GM23248 (cell line): ENCODE data around the gene PCDHGA7. TPM values are rescaled to one million over a fixed set of nuclear protein-coding genes. Genes with fewer than 3 reads are reported as not detected.
"Not testable (repeated sequence)": the region's sequence is repeated elsewhere in the genome, so short reads cannot be mapped to it uniquely, and the experiment has no call there.

ENCODE experiments used
- DNase-seq: peaks from one replicate; pipeline ENCODE4 v3.0.0-alpha.2; 2015
- H2AFZ ChIP-seq: fragments of 200-600 bp; sonication (generic); 2 replicates; pipeline ENCODE4 v1.6.1; 2016; ENCODE audit warnings: antibody characterized with exemption
- H3F3A ChIP-seq: fragments of 200-600 bp; sonication (generic); 2 replicates; pipeline ENCODE4 v1.6.1; 2016; ENCODE audit warnings: mild to moderate bottlenecking, antibody characterized with exemption, mixed run types; ENCODE audit not compliant: insufficient read depth
- H3K27ac ChIP-seq: fragments of 200-600 bp; sonication (generic); 2 replicates; pipeline ENCODE4 v1.5.1; 2016; ENCODE audit warnings: mild to moderate bottlenecking
- H3K27me3 ChIP-seq: fragments of 200-600 bp; sonication (generic); replicated peaks from 2 replicates; pipeline ENCODE4 v1.6.1; 2016; ENCODE audit warnings: mild to moderate bottlenecking; ENCODE audit not compliant: insufficient read depth
- H3K36me3 ChIP-seq: fragments of 200-600 bp; sonication (generic); 2 replicates; pipeline ENCODE4 v1.6.1; 2016; ENCODE audit warnings: low read depth, mild to moderate bottlenecking
- H3K4me1 ChIP-seq: fragments of 200-600 bp; sonication (generic); 2 replicates; pipeline ENCODE4 v1.6.1; 2016; ENCODE audit warnings: mild to moderate bottlenecking; ENCODE audit not compliant: insufficient read depth
- H3K4me2 ChIP-seq: fragments of 200-600 bp; sonication (generic); one replicate; pipeline ENCODE4 v1.6.1; 2016; ENCODE audit warnings: mild to moderate bottlenecking; ENCODE audit not compliant: unreplicated experiment
- H3K4me3 ChIP-seq: fragments of 200-600 bp; sonication (generic); 2 replicates; pipeline ENCODE4 v1.5.1; 2016; ENCODE audit warnings: mild to moderate bottlenecking
- H3K79me2 ChIP-seq: fragments of 200-600 bp; sonication (generic); 2 replicates; pipeline ENCODE4 v1.6.1; 2016; ENCODE audit warnings: mild to moderate bottlenecking; ENCODE audit not compliant: insufficient read depth
- H3K9ac ChIP-seq: fragments of 200-600 bp; sonication (generic); 2 replicates; pipeline ENCODE4 v1.6.1; 2016; ENCODE audit warnings: mild to moderate bottlenecking
- H3K9me2 ChIP-seq: fragments of 200-600 bp; sonication (generic); 2 replicates; pipeline ENCODE4 v1.6.1; 2016; ENCODE audit warnings: mixed run types, mild to moderate bottlenecking, moderate library complexity; ENCODE audit not compliant: insufficient read depth
- H3K9me3 ChIP-seq: fragments of 200-600 bp; sonication (generic); one replicate; pipeline ENCODE4 v1.6.1; 2017; ENCODE audit warnings: low read depth
- H4K20me1 ChIP-seq: fragments of 200-600 bp; sonication (generic); 2 replicates; pipeline ENCODE4 v1.6.0; 2016; ENCODE audit not compliant: insufficient read depth
- EZH2 ChIP-seq: fragments of 200-600 bp; sonication (generic); IDR thresholded peaks from 2 replicates; pipeline ENCODE4 v1.6.1; 2018; ENCODE audit warnings: antibody characterized with exemption, mild to moderate bottlenecking; ENCODE audit not compliant: insufficient read depth, poor library complexity, severe bottlenecking
- EZH2phosphoT487 ChIP-seq: fragments of 200-600 bp; sonication (generic); IDR thresholded peaks from 2 replicates; pipeline ENCODE4 v1.6.1; 2018; ENCODE audit warnings: antibody characterized with exemption, moderate library complexity, mild to moderate bottlenecking, low read depth; ENCODE audit not compliant: insufficient read depth
- WGBS, 2 experiments: methylation state at CpG; one replicate each; pipeline ENCODE4 v1.1.6; 2015 to 2017; ENCODE audit warnings: low lambda C conversion rate in 2 of 2, low coverage in 1 of 2; ENCODE audit errors: missing lambda C conversion rate in 2 of 2; 5-methylcytosine and 5-hydroxymethylcytosine counted together
- in situ Hi-C: fragments of 300-500 bp; cut with MboI; formaldehyde crosslinking; loops from 2 replicates; pipeline ENCODE4 v1.15.0; 2020
- polyA plus RNA-seq: library from polyadenylated mRNA; unstranded; fragments of >200 nt; fragmentation: Nextera tagmentation; extraction: Ambion mirVana; gene quantifications from 2 replicates; pipeline ENCODE4 v1.2.1, GENCODE V29; 2016
- total RNA-seq: library from RNA; depleted of rRNA; stranded (reverse); fragments of >200 nt; shearing (Covaris generic); gene quantifications from 2 replicates; pipeline ENCODE4 v1.2.3, GENCODE V29; 2014

The PCDHGA7 gene
- total and polyA plus RNA-seq, 2 experiments from 2014 or later: 0.43 to 1.1 TPM

- 0 out of 2 replicates have a peak, but pooled peaks cover 4% of the 10 kb centered on the region for H3K79me2 ChIP-seq
- no peak overlapping the region for H2AFZ ChIP-seq
- H3K36me3 ChIP-seq: no peaks in the 10 kb centered on the region
- no peaks in the 10 kb centered on the region for H3K9me3 ChIP-seq
- no peak for TF ChIP-seq EZH2phosphoT487
- no peak for TF ChIP-seq EZH2
- H3K9me2 ChIP-seq: no peaks in the 10 kb centered on the region
- peaks cover 8% of the 10 kb centered on the region; the same call in 1 of the 2 replicates for H3F3A ChIP-seq
- H4K20me1 ChIP-seq: no peaks in the 10 kb centered on the region
- no peaks in the 10 kb centered on the region for H3K4me1 ChIP-seq
- H3K4me3 ChIP-seq: no peak overlapping the region
- H3K27me3 ChIP-seq: no peaks in the 10 kb centered on the region
- H3K9ac ChIP-seq: no peak overlapping the region
- H3K4me2 ChIP-seq: no peak overlapping the region
- H3K27ac ChIP-seq: no peak overlapping the region
- in situ Hi-C loops: no loop called here
- WGBS, 2 experiments: 32 to 34% methylated on average over 15 of the region's 15 CpGs
- no peak for DNase-seq
Measured at GRCh38 chr5:141398608-141399007, 16.1 kb downstream of the PCDHGA7 start.

- Histone ChIP-seq H3F3A (peaks cover 8% of the 10 kb centered on the region; the same call in 1 of the 2 replicates), H3K9me3 (no peaks in the 10 kb centered on the region), H3K79me2 (0 out of 2 replicates have a peak, but pooled peaks cover 4% of the 10 kb centered on the region), H3K9me2 (no peaks in the 10 kb centered on the region), H2AFZ (no peak overlapping the region), H3K4me1 (no peaks in the 10 kb centered on the region), H3K9ac (no peak overlapping the region), H3K4me2 (peak overlapping the region; percentile 46), H3K27me3 (no peaks in the 10 kb centered on the region), H3K36me3 (no peaks in the 10 kb centered on the region), H3K27ac (no peak overlapping the region), H3K4me3 (peak overlapping the region; percentile 58), H4K20me1 (no peaks in the 10 kb centered on the region)
- DNase-seq: no peak
- TF ChIP-seq EZH2 (no peak), EZH2phosphoT487 (no peak)
- WGBS, 2 experiments: 38 to 39% methylated on average over 41 to 61 of the region's 61 CpGs
- in situ Hi-C loops: no loop called here
Measured at GRCh38 chr5:141399555-141400258, 17.2 kb downstream of the PCDHGA7 start.

- H3K9me2 ChIP-seq: no peaks in the 10 kb centered on the region
- H3K79me2 ChIP-seq: 0 out of 2 replicates have a peak, but pooled peaks cover 4% of the 10 kb centered on the region
- in situ Hi-C loops: no loop called here
- H3K27ac ChIP-seq: no peak within 1 kb of the TSS
- H3K4me2 ChIP-seq: peak within 1 kb of the TSS; percentile 54
- TF ChIP-seq EZH2: no peak
- TF ChIP-seq EZH2phosphoT487: no peak
- no peaks in the 10 kb centered on the region for H3K27me3 ChIP-seq
- peak; percentile 73 for DNase-seq
- H3K4me1 ChIP-seq: no peaks in the 10 kb centered on the region; the same call in 1 of the 2 replicates
- 20% methylated on average over 27 of the region's 27 CpGs for WGBS, 2 experiments
- no peaks in the 10 kb centered on the region for H3K36me3 ChIP-seq
- H3F3A ChIP-seq: peaks cover 8% of the 10 kb centered on the region; the same call in 1 of the 2 replicates
- peak within 1 kb of the TSS; percentile 68 for H3K4me3 ChIP-seq
- no peaks in the 10 kb centered on the region for H3K9me3 ChIP-seq
- peak within 1 kb of the TSS; percentile 65 for H2AFZ ChIP-seq
- H3K9ac ChIP-seq: peak within 1 kb of the TSS; percentile 38
- H4K20me1 ChIP-seq: no peaks in the 10 kb centered on the region
Measured at GRCh38 chr5:141402553-141403243, 20.2 kb downstream of the PCDHGA7 start, which contains the start of gene PCDHGA9. PCDHGA9 (plus strand) TSS chr5:141402778; CDS start chr5:141402953, 175 bp downstream.

- Histone ChIP-seq H3K4me2 (no peak overlapping the region), H3K9ac (no peak overlapping the region), H3K9me2 (no peaks in the 10 kb centered on the region), H3K36me3 (no peaks in the 10 kb centered on the region), H3K4me3 (peak overlapping the region; percentile 68), H3K79me2 (0 out of 2 replicates have a peak, but pooled peaks cover 4% of the 10 kb centered on the region), H3K27ac (no peak overlapping the region), H3F3A (peaks cover 8% of the 10 kb centered on the region; the same call in 1 of the 2 replicates), H3K27me3 (no peaks in the 10 kb centered on the region), H4K20me1 (no peaks in the 10 kb centered on the region), H3K4me1 (no peaks in the 10 kb centered on the region; the same call in 1 of the 2 replicates), H3K9me3 (no peaks in the 10 kb centered on the region), H2AFZ (peak overlapping the region; percentile 65; the same call in 1 of the 2 replicates)
- no peak for TF ChIP-seq EZH2
- no peak for DNase-seq
- in situ Hi-C loops: no loop called here
- 34 to 36% methylated on average over 22 of the region's 22 CpGs for WGBS, 2 experiments
Measured at GRCh38 chr5:141403387-141403786, 20.8 kb downstream of the PCDHGA7 start.

GRCh38 chr5:141407790-141408505, 25.4 kb downstream of the PCDHGA7 start, which contains the start of gene PCDHGB6:
PCDHGB6 (plus strand) TSS chr5:141408021; CDS start chr5:141408203, 182 bp downstream.
- H3K9me3 ChIP-seq, H3K27me3 ChIP-seq, H3K4me1 ChIP-seq, H3K9me2 ChIP-seq, H3F3A ChIP-seq, H4K20me1 ChIP-seq, H3K79me2 ChIP-seq, H3K36me3 ChIP-seq, in situ Hi-C loops: not testable (repeated sequence)
- H3K9ac ChIP-seq: peak within 1 kb of the TSS; percentile 56; the same call in 1 of the 2 replicates
- H2AFZ ChIP-seq: peak within 1 kb of the TSS; percentile 74
- 10 to 12% methylated on average over 41 to 47 of the region's 51 CpGs for WGBS, 2 experiments
- peak within 1 kb of the TSS; percentile 67 for H3K4me2 ChIP-seq
- 0 out of 2 replicates have a peak within 1 kb of the TSS, but pooled peaks have one; percentile 13 for H3K27ac ChIP-seq
- DNase-seq: peak; percentile 86
- peak within 1 kb of the TSS; percentile 68 for H3K4me3 ChIP-seq
